Coronary artery (tissue), 2 donors: ENCODE results near the gene MCC.
A peak's percentile ranks its signal among the peaks of the same experiment; 100 is the strongest.

Experiments used
- DNase-seq: peaks from one replicate; pipeline ENCODE4 v3.0.0-alpha.2; 2017; ENCODE audit warnings: low spot score
- H3K27ac ChIP-seq, 2 donors: fragments of 200-600 bp; sonication (generic); one replicate each; pipeline ENCODE4 v1.5.1; 2016 to 2019
- H3K4me3 ChIP-seq: fragments of 200-600 bp; sonication (generic); 2 replicates; pipeline ENCODE4 v1.5.1; 2016; ENCODE audit warnings: mild to moderate bottlenecking, moderate library complexity
- CTCF ChIP-seq: fragments of 200-600 bp; sonication (generic); IDR thresholded peaks from one replicate; pipeline ENCODE4 v1.5.1; 2019; ENCODE audit warnings: antibody characterized with exemption

The MCC gene

GRCh38 chr5:113510836-113511451 lies 22.7 kb upstream of the MCC start:
- DNase-seq: no peak
- Histone ChIP-seq H3K4me3 (no peak overlapping the region), H3K27ac (no peak overlapping the region)
- no peak for TF ChIP-seq CTCF

GRCh38 chr5:113508756-113509155 lies 20.5 kb upstream of the MCC start:
- TF ChIP-seq CTCF: no peak
- Histone ChIP-seq H3K4me3 (no peak overlapping the region), H3K27ac (peak overlapping the region in 1 of 2 donors; percentile 7)
- DNase-seq: no peak

- Histone ChIP-seq H3K4me3 (no peak overlapping the region), H3K27ac (no peak overlapping the region)
- TF ChIP-seq CTCF: no peak
- no peak for DNase-seq
Observed at GRCh38 chr5:113507601-113508000, 19.3 kb upstream of the MCC start.

GRCh38 chr5:113505181-113505580 lies 16.9 kb upstream of the MCC start:
- TF ChIP-seq CTCF: no peak
- no peak for DNase-seq

GRCh38 chr5:113503146-113503545 lies 14.9 kb upstream of the MCC start:
- TF ChIP-seq CTCF: no peak
- no peak for DNase-seq
- no peak overlapping the region for H3K27ac ChIP-seq
- no peak overlapping the region for H3K4me3 ChIP-seq

More at GRCh38 chr5:113505181-113505580, 16.9 kb upstream of the MCC start:
- no peak overlapping the region for H3K27ac ChIP-seq
- H3K4me3 ChIP-seq: no peak overlapping the region

GRCh38 chr5:113502073-113502472 lies 13.8 kb upstream of the MCC start:
- no peak overlapping the region for H3K4me3 ChIP-seq
- no peak overlapping the region for H3K27ac ChIP-seq
- no peak for DNase-seq
- TF ChIP-seq CTCF: no peak

GRCh38 chr5:113495422-113495841 lies 7.2 kb upstream of the MCC start:
- no peak for TF ChIP-seq CTCF
- no peak overlapping the region for H3K4me3 ChIP-seq
- no peak for DNase-seq
- no peak overlapping the region for H3K27ac ChIP-seq
